K562 (cell line): ENCODE measurements around the gene RHO. TPM values are rescaled to one million over a fixed set of nuclear protein-coding genes. Genes with fewer than 3 reads are reported as not detected.

Experiments
- CBFB ChIP-seq: sonication (generic); formaldehyde crosslinking; IDR thresholded peaks from 2 replicates; pipeline ENCODE4 v1.4.0; 2020; ENCODE audit warnings: mild to moderate bottlenecking, missing genetic modification reagents
- CEBPZ ChIP-seq: fragments of 150-350 bp; IDR thresholded peaks from 2 replicates; pipeline ENCODE4 v1.6.1; 2014; ENCODE audit warnings: low read depth, mild to moderate bottlenecking, low read length, borderline replicate concordance
- HDAC6 ChIP-seq: IDR thresholded peaks from 2 replicates; pipeline ENCODE4 v1.6.1; 2012; ENCODE audit warnings: low read depth, mild to moderate bottlenecking, control low read depth, inconsistent platforms, low read length, moderate library complexity
- SMAD2 ChIP-seq: fragments of 150-350 bp; IDR thresholded peaks from 2 replicates; pipeline ENCODE4 v1.6.1; 2014; ENCODE audit warnings: low read depth, mild to moderate bottlenecking, low read length
- TARDBP ChIP-seq: fragments of 450-650 bp; IDR thresholded peaks from 2 replicates; pipeline ENCODE4 v1.6.1; 2016
- TOE1 ChIP-seq, 2 experiments: fragments of 450-650 bp in 1 of 2; sonication (generic) in 1 of 2; formaldehyde crosslinking in 1 of 2; IDR thresholded peaks; 2 replicates each; pipeline versions ENCODE4 v1.7.1 to v1.8.0; 2016 to 2022; ENCODE audit warnings: borderline replicate concordance in 2 of 2, mild to moderate bottlenecking in 2 of 2, antibody characterized with exemption in 1 of 2, inconsistent platforms in 1 of 2, low read depth in 1 of 2, missing genetic modification reagents in 1 of 2, moderate library complexity in 1 of 2
- ZBTB9 ChIP-seq: fragments of 450-650 bp; formaldehyde crosslinking; IDR thresholded peaks from 2 replicates; pipeline ENCODE4 v1.4.0; 2020; ENCODE audit warnings: mild to moderate bottlenecking, moderate library complexity
- polyA plus RNA-seq, 8 experiments: library from polyadenylated mRNA; depleted of rRNA in 4 of 8; stranded (reverse) in 5 of 8; unstranded in 3 of 8; fragments of >200 nt; fragmentation: Nextera tagmentation in 2 of 8; fragmentation: Illumina TruSeq in 1 of 8; extraction: Ambion mirVana in 2 of 8; extraction: Trizol in 1 of 8; gene quantifications; 2 replicates each; pipeline versions ENCODE4 v1.2.1 to v1.2.3, GENCODE V29; 2011 to 2014; ENCODE audit warnings: inconsistent platforms in 1 of 8, missing spikeins in 1 of 8
- total RNA-seq, 7 experiments: library from RNA; depleted of rRNA in 6 of 7; stranded (reverse); fragments of >200 nt in 6 of 7; fragmentation: Illumina TruSeq in 2 of 7; extraction: Trizol in 2 of 7; gene quantifications; 2 replicates each; pipeline versions ENCODE4 v1.2.1 to v1.2.3, GENCODE V29; 2011 to 2021; ENCODE audit warnings: low replicate concordance in 1 of 7

Gene RHO
- total and polyA plus RNA-seq, 9 of the 15 experiments (the other 6 are each of a cell fraction or from before 2014, with no cell fraction given) = not detected

GRCh38 chr3:129557548-129557894 lies 29.1 kb downstream of the RHO start (continued):
- TF ChIP-seq ZBTB9 (no peak), TARDBP (no peak), SMAD2 (no peak), CBFB (no peak), TOE1 (IDR thresholded peaks at IDR 0.05; ENCODE audit: borderline replicate concordance) (no peak), TOE1 (CRISPR knock-in tag; IDR thresholded peaks at IDR 0.05; ENCODE audit: borderline replicate concordance, low read depth) (no peak), HDAC6 (no peak), CEBPZ (no peak)
